Lower leg skin (tissue), 4 donors: ENCODE data around the gene HOXD9. TPM values are rescaled to one million over a fixed set of nuclear protein-coding genes. Genes with fewer than 3 reads are reported as not detected.

Experiments used
- DNase-seq, 2 donors: peaks; one replicate each; pipeline ENCODE4 v3.0.0-alpha.2; 2019; ENCODE audit warnings: low spot score in 2 of 2
- H3K4me3 ChIP-seq: fragments of 200-600 bp; sonication (generic); 2 replicates; pipeline ENCODE4 v1.5.1; 2017; ENCODE audit warnings: mild to moderate bottlenecking, low read depth; ENCODE audit not compliant: poor library complexity, severe bottlenecking
- CTCF ChIP-seq, 3 donors: fragments of 450-650 bp; IDR thresholded peaks; one replicate each; pipeline ENCODE4 v1.5.1; 2016; ENCODE audit warnings: antibody characterized with exemption in 3 of 3, mild to moderate bottlenecking in 3 of 3, moderate library complexity in 2 of 3
- POLR2A ChIP-seq, 2 donors: fragments of 450-650 bp; IDR thresholded peaks; one replicate each; pipeline ENCODE4 v1.6.1; 2016 to 2017; ENCODE audit warnings: antibody characterized with exemption in 2 of 2, mild to moderate bottlenecking in 1 of 2, moderate library complexity in 1 of 2
- WGBS, 2 donors: methylation state at CpG; one replicate each; pipeline ENCODE4 v1.1.5; 2018; 5-methylcytosine and 5-hydroxymethylcytosine counted together
- intact Hi-C: fragments of 100-400 bp; cut with DNase I; formaldehyde crosslinking; loops from one replicate; pipeline ENCODE4 v1.15.0; 2023; ENCODE audit warnings: low total_unique reads
- total RNA-seq, 4 donors: library from RNA; depleted of rRNA; stranded (reverse); fragments of >200 nt; gene quantifications; one replicate each; pipeline ENCODE4 v1.1.0, GENCODE V29; 2016

The HOXD9 gene
- total RNA-seq, 4 donors from 2014 or later = 0.89 to 5.3 (median 2.1) TPM

GRCh38 chr2:176160986-176161824 is 38.7 kb downstream of the HOXD9 start:
- peak in 1 of 2 donors; percentile 76 for DNase-seq
- H3K4me3 ChIP-seq = no peak overlapping the region
- TF ChIP-seq CTCF (IDR thresholded peaks at IDR 0.05) = no peak
- TF ChIP-seq POLR2A (IDR thresholded peaks at IDR 0.05) = no peak
- intact Hi-C loops = no loop called here
- 50 to 53% methylated on average over 22 of the region's 22 CpGs for whole genome bisulfite sequencing, 2 donors

GRCh38 chr2:176161825-176162626 is 39.5 kb downstream of the HOXD9 start:
- WGBS, 2 donors = 16% methylated on average over 22 of the region's 22 CpGs
- no peak for TF ChIP-seq POLR2A (IDR thresholded peaks at IDR 0.05)
- no peak for TF ChIP-seq CTCF (IDR thresholded peaks at IDR 0.05)
- peak in 1 of 2 donors; percentile 85 for DNase-seq
- no peak overlapping the region for H3K4me3 ChIP-seq
- intact Hi-C loops = no loop called here

- H3K4me3 ChIP-seq = no peak overlapping the region
- intact Hi-C loops = no loop called here
- WGBS, 2 donors = 41 to 57% methylated on average over 27 to 29 of the region's 29 CpGs
- DNase-seq = peak in 1 of 2 donors; percentile 54
- TF ChIP-seq POLR2A (IDR thresholded peaks at IDR 0.05) (no peak), CTCF (IDR thresholded peaks at IDR 0.05) (no peak)
Measured at GRCh38 chr2:176162911-176163671, 40.6 kb downstream of the HOXD9 start.

- no peak for DNase-seq
- intact Hi-C loops = no loop called here
- TF ChIP-seq CTCF (IDR thresholded peaks at IDR 0.05) (no peak), POLR2A (IDR thresholded peaks at IDR 0.05) (no peak)
- 39 to 42% methylated on average over 12 of the region's 12 CpGs for WGBS, 2 donors
- H3K4me3 ChIP-seq = no peak overlapping the region
Measured at GRCh38 chr2:176163672-176164056, 41.1 kb downstream of the HOXD9 start.

- no peak overlapping the region for H3K4me3 ChIP-seq
- WGBS, 2 donors = 45 to 58% methylated on average over 13 of the region's 13 CpGs
- no peak for DNase-seq
- intact Hi-C loops = no loop called here
- TF ChIP-seq CTCF (IDR thresholded peaks at IDR 0.05) (no peak), POLR2A (IDR thresholded peaks at IDR 0.05) (no peak)
Measured at GRCh38 chr2:176164201-176164600, 41.7 kb downstream of the HOXD9 start.
